ENCODE results near the gene EGLN1.

DNA sequence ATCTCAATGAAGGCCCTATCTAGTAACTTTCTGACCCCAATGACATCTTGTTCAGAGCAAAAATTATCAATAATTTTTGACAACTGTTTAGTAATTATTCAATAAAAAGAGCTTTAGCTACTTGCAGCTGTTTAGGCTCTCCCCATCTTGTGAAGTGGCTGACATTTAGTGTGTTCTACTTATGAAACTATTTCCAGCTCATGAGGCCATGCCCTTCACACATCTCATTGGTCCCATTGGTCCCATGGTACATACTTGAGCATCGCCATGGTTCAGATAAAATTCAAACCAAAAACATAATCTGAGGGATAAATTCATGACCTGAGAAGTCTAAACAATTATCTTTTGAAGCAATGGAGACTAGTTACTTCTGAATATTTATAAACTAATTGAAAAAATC is 59.8 kb downstream of the EGLN1 start:
- TF ChIP-seq POLR2AphosphoS5 (IDR thresholded peaks at IDR 0.05; ENCODE audit: low read depth, low read length) (no peak), SMC3 (IDR thresholded peaks at IDR 0.05; ENCODE audit: low read depth, low read length) (no peak), RFX5 (IDR thresholded peaks at IDR 0.05; ENCODE audit: low read length) (no peak), JUND (IDR thresholded peaks at IDR 0.05) (no peak), TAF1 (IDR thresholded peaks at IDR 0.05; ENCODE audit: borderline replicate concordance, low read depth, low read length) (no peak), FOXM1 (IDR thresholded peaks at IDR 0.05; ENCODE audit: low read depth) (no peak)
- TF ChIP-seq, protein P1, sequence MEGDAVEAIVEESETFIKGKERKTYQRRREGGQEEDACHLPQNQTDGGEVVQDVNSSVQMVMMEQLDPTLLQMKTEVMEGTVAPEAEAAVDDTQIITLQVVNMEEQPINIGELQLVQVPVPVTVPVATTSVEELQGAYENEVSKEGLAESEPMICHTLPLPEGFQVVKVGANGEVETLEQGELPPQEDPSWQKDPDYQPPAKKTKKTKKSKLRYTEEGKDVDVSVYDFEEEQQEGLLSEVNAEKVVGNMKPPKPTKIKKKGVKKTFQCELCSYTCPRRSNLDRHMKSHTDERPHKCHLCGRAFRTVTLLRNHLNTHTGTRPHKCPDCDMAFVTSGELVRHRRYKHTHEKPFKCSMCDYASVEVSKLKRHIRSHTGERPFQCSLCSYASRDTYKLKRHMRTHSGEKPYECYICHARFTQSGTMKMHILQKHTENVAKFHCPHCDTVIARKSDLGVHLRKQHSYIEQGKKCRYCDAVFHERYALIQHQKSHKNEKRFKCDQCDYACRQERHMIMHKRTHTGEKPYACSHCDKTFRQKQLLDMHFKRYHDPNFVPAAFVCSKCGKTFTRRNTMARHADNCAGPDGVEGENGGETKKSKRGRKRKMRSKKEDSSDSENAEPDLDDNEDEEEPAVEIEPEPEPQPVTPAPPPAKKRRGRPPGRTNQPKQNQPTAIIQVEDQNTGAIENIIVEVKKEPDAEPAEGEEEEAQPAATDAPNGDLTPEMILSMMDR (IDR thresholded peaks at IDR 0.05) = no peak

All from SK-N-SH (cell line).